Uterus (tissue), 2 donors: ENCODE results near the gene DST.

Experiments
- POLR2A ChIP-seq, 2 donors: fragments of 450-650 bp; IDR thresholded peaks; one replicate each; pipeline ENCODE4 v1.6.1; 2016; ENCODE audit warnings: antibody characterized with exemption in 2 of 2, mild to moderate bottlenecking in 1 of 2, moderate library complexity in 1 of 2
- TF ChIP-seq, protein P1 (sequence below), 4 experiments: fragments of 200-600 bp in 2 of 4; fragments of 450-650 bp in 2 of 4; sonication (generic) in 2 of 4; IDR thresholded peaks; one replicate each; pipeline ENCODE4 v1.5.1; 2016 to 2019; ENCODE audit warnings: antibody characterized with exemption in 4 of 4, mild to moderate bottlenecking in 2 of 4, moderate library complexity in 1 of 4

DNA sequence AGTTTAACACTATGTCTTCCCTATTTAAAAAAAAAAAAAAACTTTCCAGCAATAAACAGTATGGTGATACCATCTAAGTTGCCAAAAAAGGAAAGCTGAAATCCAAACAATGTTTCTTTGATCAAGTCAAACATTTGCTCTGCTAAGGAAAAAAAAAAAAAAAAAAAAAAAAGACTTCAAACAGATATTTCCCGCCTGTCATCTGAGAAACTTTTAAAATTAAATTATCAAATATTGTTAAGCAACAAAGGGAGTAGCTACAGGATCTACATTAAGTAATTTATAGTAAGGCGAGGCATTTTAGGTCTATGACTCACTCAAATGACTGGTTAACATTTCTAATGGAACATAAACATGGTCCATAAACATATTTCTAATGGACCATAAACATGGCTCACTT, 121.2 kb downstream of the DST start:
- TF ChIP-seq, protein P1, sequence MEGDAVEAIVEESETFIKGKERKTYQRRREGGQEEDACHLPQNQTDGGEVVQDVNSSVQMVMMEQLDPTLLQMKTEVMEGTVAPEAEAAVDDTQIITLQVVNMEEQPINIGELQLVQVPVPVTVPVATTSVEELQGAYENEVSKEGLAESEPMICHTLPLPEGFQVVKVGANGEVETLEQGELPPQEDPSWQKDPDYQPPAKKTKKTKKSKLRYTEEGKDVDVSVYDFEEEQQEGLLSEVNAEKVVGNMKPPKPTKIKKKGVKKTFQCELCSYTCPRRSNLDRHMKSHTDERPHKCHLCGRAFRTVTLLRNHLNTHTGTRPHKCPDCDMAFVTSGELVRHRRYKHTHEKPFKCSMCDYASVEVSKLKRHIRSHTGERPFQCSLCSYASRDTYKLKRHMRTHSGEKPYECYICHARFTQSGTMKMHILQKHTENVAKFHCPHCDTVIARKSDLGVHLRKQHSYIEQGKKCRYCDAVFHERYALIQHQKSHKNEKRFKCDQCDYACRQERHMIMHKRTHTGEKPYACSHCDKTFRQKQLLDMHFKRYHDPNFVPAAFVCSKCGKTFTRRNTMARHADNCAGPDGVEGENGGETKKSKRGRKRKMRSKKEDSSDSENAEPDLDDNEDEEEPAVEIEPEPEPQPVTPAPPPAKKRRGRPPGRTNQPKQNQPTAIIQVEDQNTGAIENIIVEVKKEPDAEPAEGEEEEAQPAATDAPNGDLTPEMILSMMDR (IDR thresholded peaks at IDR 0.05) = no peak
- no peak for TF ChIP-seq POLR2A (IDR thresholded peaks at IDR 0.05)
